CD4-positive, alpha-beta T cell treated with Interleukin-10 for 1 hour (primary cell): ENCODE measurements around the gene AKR1C2.
"Not testable (repeated sequence)": the region's sequence is repeated elsewhere in the genome, so short reads cannot be mapped to it uniquely, and the experiment has no call there.

ENCODE experiments used
- DNase-seq: peaks from one replicate; pipeline ENCODE4 v3.0.0-alpha.2; 2020

Gene AKR1C2

GRCh38 chr10:5003127-5004029 lies at the start of gene AKR1C2:
AKR1C2 (minus strand) TSS chr10:5003857; CDS start chr10:5003835, 22 bp downstream.
- not testable (repeated sequence) for DNase-seq

- not testable (repeated sequence) for DNase-seq
These were observed 49.4 kb upstream of the AKR1C2 start for GRCh38 chr10:5052951-5053500.

- no peak for DNase-seq
These were observed 44.4 kb upstream of the AKR1C2 start for GRCh38 chr10:5047912-5048628.

- DNase-seq = not testable (repeated sequence)
These were observed 43.4 kb upstream of the AKR1C2 start for GRCh38 chr10:5047055-5047454.

- DNase-seq = no peak
These were observed 42.8 kb upstream of the AKR1C2 start for GRCh38 chr10:5046410-5046809.

- DNase-seq = no peak
These were observed 41.4 kb upstream of the AKR1C2 start for GRCh38 chr10:5045095-5045494.

GRCh38 chr10:5043716-5044115 lies 40.1 kb upstream of the AKR1C2 start:
- no peak for DNase-seq

- no peak for DNase-seq
These were observed 39.3 kb upstream of the AKR1C2 start for GRCh38 chr10:5042922-5043321.

GRCh38 chr10:5041471-5042023 lies 37.9 kb upstream of the AKR1C2 start:
- no peak for DNase-seq

- DNase-seq = no peak
These were observed 37.3 kb upstream of the AKR1C2 start for GRCh38 chr10:5040781-5041470.

- DNase-seq = no peak
These were observed 36.5 kb upstream of the AKR1C2 start for GRCh38 chr10:5040010-5040673.

GRCh38 chr10:5038733-5039132 lies 35.1 kb upstream of the AKR1C2 start:
- DNase-seq = no peak

- no peak for DNase-seq
These were observed 34.4 kb upstream of the AKR1C2 start for GRCh38 chr10:5038101-5038500.

- no peak for DNase-seq
These were observed 32.9 kb upstream of the AKR1C2 start for GRCh38 chr10:5036511-5036910.

- no peak for DNase-seq
These were observed 31.7 kb upstream of the AKR1C2 start for GRCh38 chr10:5035356-5035755.

- no peak for DNase-seq
These were observed 30.9 kb upstream of the AKR1C2 start for GRCh38 chr10:5034588-5034987.

GRCh38 chr10:5033061-5033778 lies 29.6 kb upstream of the AKR1C2 start:
- DNase-seq = no peak

GRCh38 chr10:5032444-5032843 lies 28.8 kb upstream of the AKR1C2 start:
- DNase-seq = not testable (repeated sequence)

GRCh38 chr10:5031588-5031987 lies 27.9 kb upstream of the AKR1C2 start:
- DNase-seq = not testable (repeated sequence)

GRCh38 chr10:5030989-5031388 lies 27.3 kb upstream of the AKR1C2 start:
- no peak for DNase-seq

GRCh38 chr10:5025461-5025881 lies 21.8 kb upstream of the AKR1C2 start:
- not testable (repeated sequence) for DNase-seq
